Colonic mucosa (tissue), 4 donors: ENCODE data around the gene IMMT. TPM values are rescaled to one million over a fixed set of nuclear protein-coding genes. Genes with fewer than 3 reads are reported as not detected.

Experiments
- DNase-seq: peaks from one replicate; pipeline ENCODE4 v3.0.0-alpha.2; 2020
- H3K27ac ChIP-seq: fragments of 200-600 bp; one replicate; pipeline ENCODE4 v1.8.0; 2021
- H3K27me3 ChIP-seq: fragments of 200-600 bp; one replicate; pipeline ENCODE4 v1.8.0; 2021
- H3K36me3 ChIP-seq: fragments of 200-600 bp; one replicate; pipeline ENCODE4 v1.8.0; 2021
- H3K4me1 ChIP-seq: fragments of 200-600 bp; one replicate; pipeline ENCODE4 v1.8.0; 2021; ENCODE audit warnings: mild to moderate bottlenecking
- H3K4me3 ChIP-seq: fragments of 200-600 bp; one replicate; pipeline ENCODE4 v1.8.0; 2021
- H3K9ac ChIP-seq, 2 donors: one replicate each; pipeline ENCODE4 v1.7.0; 2013; ENCODE audit warnings: control low read depth in 2 of 2, low read depth in 2 of 2, low read length in 2 of 2
- H3K9me3 ChIP-seq: fragments of 200-600 bp; one replicate; pipeline ENCODE4 v1.8.0; 2021
- intact Hi-C: fragments of 100-400 bp; cut with DNase I; formaldehyde crosslinking; loops from one replicate; pipeline ENCODE4 v1.14.1; 2022
- total RNA-seq, 2 donors: library from RNA; stranded (reverse); fragmentation: NEBNext Ultra II Directional in 1 of 2; extraction: Animal tissue kit (Norgen Biotek cat#: 25700) in 1 of 2; gene quantifications; one replicate each; pipeline ENCODE4 v1.2.1, GENCODE V29; 2021
- TF ChIP-seq, protein P1 (sequence below): fragments of 200-600 bp; IDR thresholded peaks from one replicate; pipeline ENCODE4 v1.8.0; 2022; ENCODE audit warnings: antibody characterized with exemption, mild to moderate bottlenecking
- donor health status: healthy.
- donor health status: DM: no; HTN: no; CAD: no.
- donor health status: DM: no; HTN: no; CAD: no.

IMMT gene
- total RNA-seq, 2 donors from 2014 or later: 125 to 127 TPM

DNA sequence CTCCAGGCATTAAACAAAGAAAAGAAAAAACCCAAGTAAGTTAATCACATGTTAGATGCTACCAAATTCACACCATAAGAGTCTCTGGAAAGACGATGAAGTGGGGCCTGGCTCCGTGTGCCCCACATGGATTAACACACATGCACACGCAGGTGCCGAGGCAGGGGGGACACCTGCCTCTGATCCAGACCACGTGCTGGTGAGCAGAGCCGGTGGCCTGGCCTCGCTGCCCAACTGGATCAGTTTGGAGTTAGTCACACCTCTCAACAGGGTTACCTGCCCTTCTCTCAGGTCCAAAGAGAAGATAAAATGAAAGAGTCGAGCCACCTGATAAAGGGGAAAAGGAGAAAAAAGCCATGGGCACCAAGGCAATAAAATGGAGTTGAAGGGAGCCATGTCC, 44.5 kb upstream of the IMMT start:
- Histone ChIP-seq H3K4me3 (no peak overlapping the region), H3K4me1 (no peaks in the 10 kb centered on the region), H3K9me3 (no peaks in the 10 kb centered on the region), H3K9ac (no peak overlapping the region), H3K27ac (no peak overlapping the region), H3K36me3 (no peaks in the 10 kb centered on the region), H3K27me3 (no peaks in the 10 kb centered on the region)
- intact Hi-C loops: no loop called here
- DNase-seq: no peak
- TF ChIP-seq, protein P1, sequence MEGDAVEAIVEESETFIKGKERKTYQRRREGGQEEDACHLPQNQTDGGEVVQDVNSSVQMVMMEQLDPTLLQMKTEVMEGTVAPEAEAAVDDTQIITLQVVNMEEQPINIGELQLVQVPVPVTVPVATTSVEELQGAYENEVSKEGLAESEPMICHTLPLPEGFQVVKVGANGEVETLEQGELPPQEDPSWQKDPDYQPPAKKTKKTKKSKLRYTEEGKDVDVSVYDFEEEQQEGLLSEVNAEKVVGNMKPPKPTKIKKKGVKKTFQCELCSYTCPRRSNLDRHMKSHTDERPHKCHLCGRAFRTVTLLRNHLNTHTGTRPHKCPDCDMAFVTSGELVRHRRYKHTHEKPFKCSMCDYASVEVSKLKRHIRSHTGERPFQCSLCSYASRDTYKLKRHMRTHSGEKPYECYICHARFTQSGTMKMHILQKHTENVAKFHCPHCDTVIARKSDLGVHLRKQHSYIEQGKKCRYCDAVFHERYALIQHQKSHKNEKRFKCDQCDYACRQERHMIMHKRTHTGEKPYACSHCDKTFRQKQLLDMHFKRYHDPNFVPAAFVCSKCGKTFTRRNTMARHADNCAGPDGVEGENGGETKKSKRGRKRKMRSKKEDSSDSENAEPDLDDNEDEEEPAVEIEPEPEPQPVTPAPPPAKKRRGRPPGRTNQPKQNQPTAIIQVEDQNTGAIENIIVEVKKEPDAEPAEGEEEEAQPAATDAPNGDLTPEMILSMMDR: no peak

DNA sequence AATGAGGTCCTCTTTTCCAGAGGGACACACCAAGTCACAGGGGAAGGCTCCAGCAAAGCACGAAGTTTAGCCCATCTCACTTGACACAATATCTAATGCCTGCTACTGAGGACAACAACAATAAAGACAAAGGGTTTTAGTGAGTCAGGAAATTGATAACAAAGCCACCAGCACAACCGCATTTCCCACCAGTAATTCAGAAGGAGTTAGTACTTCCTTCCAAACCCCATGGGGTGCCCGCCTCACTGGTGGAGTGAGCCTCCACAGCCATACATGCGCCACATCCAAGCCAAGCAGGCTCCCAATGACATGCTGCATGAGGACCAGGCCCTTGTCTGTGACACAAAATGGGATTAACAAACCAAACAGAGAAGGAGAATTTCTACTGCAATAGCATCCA, 44.1 kb upstream of the IMMT start:
- Histone ChIP-seq H3K36me3 (no peaks in the 10 kb centered on the region), H3K4me1 (no peaks in the 10 kb centered on the region), H3K4me3 (no peak overlapping the region), H3K27ac (no peak overlapping the region), H3K9ac (no peak overlapping the region), H3K27me3 (no peaks in the 10 kb centered on the region), H3K9me3 (no peaks in the 10 kb centered on the region)
- TF ChIP-seq, protein P1: no peak
- no peak for DNase-seq
- intact Hi-C loops: no loop called here

DNA sequence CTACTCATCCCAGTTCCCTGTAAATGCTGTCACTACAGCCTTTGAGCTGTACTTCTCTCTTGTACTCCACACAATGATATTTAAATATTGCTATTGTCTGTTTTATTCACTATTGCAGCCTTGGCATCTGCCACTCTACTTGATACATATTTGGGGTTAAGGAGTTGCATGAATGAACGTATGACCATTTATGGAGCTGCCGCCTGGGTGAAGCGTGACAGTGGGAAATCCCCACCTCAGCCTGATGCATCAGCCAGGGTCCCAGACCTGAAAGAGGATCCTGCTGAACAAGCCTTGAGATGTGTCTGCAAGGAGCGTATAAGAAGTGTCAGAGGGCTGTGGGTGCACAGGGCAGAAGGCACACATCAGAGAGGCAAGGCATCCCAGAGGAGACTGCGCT, 43.1 kb upstream of the IMMT start:
- Histone ChIP-seq H3K4me1 (no peaks in the 10 kb centered on the region), H3K4me3 (no peak overlapping the region), H3K9me3 (no peaks in the 10 kb centered on the region), H3K36me3 (no peaks in the 10 kb centered on the region), H3K27me3 (no peaks in the 10 kb centered on the region), H3K9ac (no peak overlapping the region), H3K27ac (no peak overlapping the region)
- DNase-seq: no peak
- TF ChIP-seq, protein P1: no peak
- intact Hi-C loops: no loop called here

DNA sequence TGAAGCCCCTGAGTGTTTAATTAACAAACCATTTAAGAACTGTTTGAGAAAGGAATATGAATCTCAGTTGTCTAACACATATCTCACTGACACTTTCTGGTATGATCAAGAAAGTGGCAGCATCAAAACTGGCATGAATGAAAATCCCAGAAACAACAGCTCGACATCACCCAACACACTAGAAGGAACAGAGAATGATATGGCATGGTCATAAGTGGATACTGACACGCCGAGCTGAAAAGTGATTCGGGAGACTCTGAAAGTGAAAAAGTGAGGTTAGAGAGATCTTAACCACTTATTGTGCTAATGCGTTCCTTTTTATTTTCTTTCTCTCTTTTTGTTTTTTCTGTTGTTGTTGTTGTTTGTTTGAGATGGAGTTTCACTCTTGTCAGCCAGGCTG, 41.9 kb upstream of the IMMT start:
- TF ChIP-seq, protein P1: no peak
- Histone ChIP-seq H3K9ac (no peak overlapping the region), H3K27me3 (no peaks in the 10 kb centered on the region), H3K36me3 (no peaks in the 10 kb centered on the region), H3K27ac (no peak overlapping the region), H3K9me3 (no peaks in the 10 kb centered on the region), H3K4me1 (no peaks in the 10 kb centered on the region), H3K4me3 (no peak overlapping the region)
- no peak for DNase-seq
- intact Hi-C loops: no loop called here

DNA sequence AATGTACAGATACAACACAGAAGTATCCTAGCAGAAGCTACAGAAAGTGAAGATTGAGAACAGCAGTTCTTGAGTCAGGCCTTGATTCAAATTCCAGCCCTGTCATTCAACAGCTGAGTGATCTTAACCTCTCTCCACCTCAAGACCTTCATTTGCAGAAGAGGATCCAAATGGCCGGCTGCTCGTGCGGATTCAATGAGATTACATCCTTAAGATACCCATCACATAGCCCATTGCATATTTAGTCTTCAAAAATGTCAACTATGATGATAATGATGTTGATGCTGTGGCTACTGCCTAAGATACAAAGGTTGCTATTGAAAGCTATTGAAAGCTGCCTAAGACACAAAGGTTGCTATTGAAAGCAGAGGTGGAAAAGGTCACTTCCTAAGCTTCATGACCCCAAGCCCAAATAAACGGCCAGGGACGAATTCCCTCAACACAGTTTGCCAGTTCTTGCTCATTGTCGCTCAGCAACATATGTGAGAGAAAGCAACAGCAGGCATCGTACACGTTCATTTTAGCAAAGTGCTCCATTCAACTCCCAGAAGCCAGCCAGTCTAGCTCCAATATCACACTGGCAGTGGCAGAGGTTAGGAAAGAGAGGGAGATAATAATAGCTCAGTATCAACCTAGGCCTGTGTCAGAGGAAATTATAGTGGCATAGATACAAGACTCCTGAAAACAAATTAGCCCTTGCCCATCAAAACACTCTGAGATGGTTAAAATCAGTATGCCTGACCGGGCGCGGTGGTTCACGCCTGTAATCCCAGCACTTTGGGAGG, 40.1 kb upstream of the IMMT start:
- Histone ChIP-seq H3K9ac (no peak overlapping the region), H3K4me1 (no peaks in the 10 kb centered on the region), H3K36me3 (no peaks in the 10 kb centered on the region), H3K27ac (no peak overlapping the region), H3K27me3 (no peaks in the 10 kb centered on the region), H3K9me3 (no peaks in the 10 kb centered on the region), H3K4me3 (no peak overlapping the region)
- DNase-seq: no peak
- TF ChIP-seq, protein P1: no peak
- intact Hi-C loops: no loop called here
